H9 (cell line): Measurements from ENCODE around the gene MED10. TPM values are rescaled to one million over a fixed set of nuclear protein-coding genes. Genes with fewer than 3 reads are reported as not detected.

Experiments
- DNase-seq: peaks from one replicate; pipeline ENCODE4 v3.0.0-alpha.2; 2017
- H2AFZ ChIP-seq: one replicate; pipeline ENCODE4 v1.6.1; 2013; ENCODE audit warnings: mild to moderate bottlenecking, low read length, control low read depth, moderate library complexity
- H2AK5ac ChIP-seq: 2 replicates; pipeline ENCODE4 v1.6.1; 2013; ENCODE audit warnings: low read length, control low read depth, mixed read lengths; ENCODE audit not compliant: insufficient read length
- H2BK120ac ChIP-seq: one replicate; pipeline ENCODE4 v1.6.1; 2013; ENCODE audit warnings: low read depth, mild to moderate bottlenecking, low read length, control low read depth, inconsistent platforms; ENCODE audit not compliant: poor library complexity, severe bottlenecking
- H2BK12ac ChIP-seq: 2 replicates; pipeline ENCODE4 v1.6.1; 2013; ENCODE audit warnings: low read length, control low read depth, mixed read lengths, low read depth; ENCODE audit not compliant: insufficient read length
- H2BK15ac ChIP-seq: 2 replicates; pipeline ENCODE4 v1.6.1; 2013; ENCODE audit warnings: low read depth, low read length, control low read depth
- H2BK20ac ChIP-seq: one replicate; pipeline ENCODE4 v1.6.1; 2013; ENCODE audit warnings: low read depth, mild to moderate bottlenecking, low read length, control low read depth, inconsistent platforms; ENCODE audit not compliant: poor library complexity, severe bottlenecking
- H2BK5ac ChIP-seq: 2 replicates; pipeline ENCODE4 v1.6.1; 2013; ENCODE audit warnings: low read length, control low read depth, mixed read lengths; ENCODE audit not compliant: insufficient read length
- H3K14ac ChIP-seq: 2 replicates; pipeline ENCODE4 v1.6.1; 2013; ENCODE audit warnings: low read length, control low read depth; ENCODE audit not compliant: insufficient read depth
- H3K18ac ChIP-seq: 2 replicates; pipeline ENCODE4 v1.6.1; 2013; ENCODE audit warnings: low read depth, mild to moderate bottlenecking, mixed read lengths, low read length, control low read depth; ENCODE audit not compliant: insufficient read length
- H3K23ac ChIP-seq: 2 replicates; pipeline ENCODE4 v1.6.1; 2013; ENCODE audit warnings: low read length, control low read depth, mixed read lengths, low read depth; ENCODE audit not compliant: insufficient read length
- H3K23me2 ChIP-seq: 2 replicates; pipeline ENCODE4 v1.6.1; 2013; ENCODE audit warnings: low read depth, mild to moderate bottlenecking, mixed read lengths, low read length, control low read depth; ENCODE audit not compliant: insufficient read length, poor library complexity, severe bottlenecking
- H3K27ac ChIP-seq: 2 replicates; pipeline ENCODE4 v1.5.1; 2013; ENCODE audit warnings: low read length, control low read depth, mixed read lengths, low read depth; ENCODE audit not compliant: insufficient read length
- H3K27me3 ChIP-seq: 2 replicates; pipeline ENCODE4 v1.6.1; 2013; ENCODE audit warnings: low read length, control low read depth, inconsistent platforms; ENCODE audit not compliant: insufficient read depth
- H3K4ac ChIP-seq: 2 replicates; pipeline ENCODE4 v1.6.1; 2013; ENCODE audit warnings: low read depth, mild to moderate bottlenecking, control low read depth, inconsistent platforms, low read length, moderate library complexity
- H3K4me1 ChIP-seq: 2 replicates; pipeline ENCODE4 v1.6.1; 2013; ENCODE audit warnings: low read length, control low read depth, inconsistent platforms; ENCODE audit not compliant: insufficient read depth
- H3K4me2 ChIP-seq: 2 replicates; pipeline ENCODE4 v1.6.1; 2013; ENCODE audit warnings: low read length, control low read depth, mixed read lengths; ENCODE audit not compliant: insufficient read length, insufficient read depth
- H3K56ac ChIP-seq: 2 replicates; pipeline ENCODE4 v1.6.1; 2013; ENCODE audit warnings: low read depth, mild to moderate bottlenecking, mixed read lengths, low read length, control low read depth; ENCODE audit not compliant: insufficient read length
- H3K79me1 ChIP-seq: 2 replicates; pipeline ENCODE4 v1.6.1; 2013; ENCODE audit warnings: low read depth, mild to moderate bottlenecking, moderate library complexity, low read length, control low read depth, inconsistent platforms; ENCODE audit not compliant: insufficient read depth, poor library complexity, severe bottlenecking
- H3K79me2 ChIP-seq: 2 replicates; pipeline ENCODE4 v1.6.1; 2013; ENCODE audit warnings: low read length, control low read depth, inconsistent platforms; ENCODE audit not compliant: insufficient read depth
- H3K9ac ChIP-seq: 2 replicates; pipeline ENCODE4 v1.6.1; 2013; ENCODE audit warnings: low read length, control low read depth, mixed read lengths; ENCODE audit not compliant: insufficient read length; ENCODE audit errors: extremely low read depth
- H3K9me3 ChIP-seq: one replicate; pipeline ENCODE4 v1.6.1; 2013; ENCODE audit warnings: low read depth, low read length, inconsistent platforms; ENCODE audit not compliant: control insufficient read depth
- H3T11ph ChIP-seq: one replicate; pipeline ENCODE4 v1.6.1; 2013; ENCODE audit warnings: mild to moderate bottlenecking, low read length, control low read depth, inconsistent platforms
- H4K20me1 ChIP-seq: one replicate; pipeline ENCODE4 v1.6.1; 2013; ENCODE audit not compliant: control insufficient read depth, insufficient read length, insufficient read depth
- H4K5ac ChIP-seq: 2 replicates; pipeline ENCODE4 v1.6.1; 2013; ENCODE audit warnings: low read depth, mild to moderate bottlenecking, mixed read lengths, low read length, control low read depth; ENCODE audit not compliant: insufficient read length
- H4K8ac ChIP-seq: replicated peaks from 2 replicates; pipeline ENCODE4 v1.6.1; 2013; ENCODE audit warnings: low read length, control low read depth, mixed read lengths, low read depth; ENCODE audit not compliant: insufficient read length
- H4K91ac ChIP-seq: 2 replicates; pipeline ENCODE4 v1.6.1; 2013; ENCODE audit warnings: low read depth, mild to moderate bottlenecking, moderate library complexity, mixed read lengths, low read length, control low read depth; ENCODE audit not compliant: insufficient read length
- H3K27ac Mint-ChIP-seq, 3 experiments: 2 replicates in 2 of 3; 3 replicates in 1 of 3; pipeline ENCODE4 v1.8.0; 2020 to 2021; ENCODE audit warnings: mixed read lengths in 3 of 3, mild to moderate bottlenecking in 1 of 3, moderate library complexity in 1 of 3
- H3K27me3 Mint-ChIP-seq: 2 replicates; pipeline ENCODE4 v1.8.0; 2021; ENCODE audit warnings: low read depth, mild to moderate bottlenecking, moderate library complexity, mixed read lengths
- H3K36me3 Mint-ChIP-seq, 3 experiments: 2 replicates in 2 of 3; 3 replicates in 1 of 3; pipeline ENCODE4 v1.8.0; 2020 to 2021; ENCODE audit warnings: low read depth in 3 of 3, mixed read lengths in 3 of 3; ENCODE audit not compliant: insufficient read depth in 1 of 3
- H3K4me1 Mint-ChIP-seq, 2 experiments: 2 replicates each; pipeline ENCODE4 v1.8.0; 2020; ENCODE audit warnings: mixed read lengths in 2 of 2
- H3K4me3 Mint-ChIP-seq, 2 experiments: 2 replicates in 1 of 2; 3 replicates in 1 of 2; pipeline ENCODE4 v1.8.0; 2020 to 2021; ENCODE audit warnings: mild to moderate bottlenecking in 2 of 2, mixed read lengths in 2 of 2, moderate library complexity in 1 of 2
- H3K9me3 Mint-ChIP-seq, 2 experiments: 2 replicates in 1 of 2; 3 replicates in 1 of 2; pipeline ENCODE4 v1.8.0; 2020; ENCODE audit warnings: mild to moderate bottlenecking in 2 of 2, mixed read lengths in 2 of 2, moderate library complexity in 1 of 2
- WGBS: extraction: QIAGEN DNeasy Blood & Tissue Kit; methylation state at CpG from one replicate; pipeline ENCODE4 v1.1.7; 2013; ENCODE audit warnings: missing lambda C conversion rate, low lambda C conversion rate, mixed read lengths; ENCODE audit not compliant: insufficient read length; ENCODE audit errors: extremely low coverage; 5-methylcytosine and 5-hydroxymethylcytosine counted together
- total RNA-seq: library from RNA; stranded (reverse); gene quantifications from 2 replicates; pipeline ENCODE4 v1.2.1, GENCODE V29; 2021
- TF ChIP-seq, protein P1 (sequence below): fragments of 200-600 bp; sonication (generic); conservative IDR thresholded peaks from 3 replicates; pipeline ENCODE4 v1.8.0; 2021; ENCODE audit warnings: antibody characterized with exemption, mild to moderate bottlenecking

The MED10 gene
- total RNA-seq, 1 experiment from 2014 or later, result 35.3 TPM

DNA sequence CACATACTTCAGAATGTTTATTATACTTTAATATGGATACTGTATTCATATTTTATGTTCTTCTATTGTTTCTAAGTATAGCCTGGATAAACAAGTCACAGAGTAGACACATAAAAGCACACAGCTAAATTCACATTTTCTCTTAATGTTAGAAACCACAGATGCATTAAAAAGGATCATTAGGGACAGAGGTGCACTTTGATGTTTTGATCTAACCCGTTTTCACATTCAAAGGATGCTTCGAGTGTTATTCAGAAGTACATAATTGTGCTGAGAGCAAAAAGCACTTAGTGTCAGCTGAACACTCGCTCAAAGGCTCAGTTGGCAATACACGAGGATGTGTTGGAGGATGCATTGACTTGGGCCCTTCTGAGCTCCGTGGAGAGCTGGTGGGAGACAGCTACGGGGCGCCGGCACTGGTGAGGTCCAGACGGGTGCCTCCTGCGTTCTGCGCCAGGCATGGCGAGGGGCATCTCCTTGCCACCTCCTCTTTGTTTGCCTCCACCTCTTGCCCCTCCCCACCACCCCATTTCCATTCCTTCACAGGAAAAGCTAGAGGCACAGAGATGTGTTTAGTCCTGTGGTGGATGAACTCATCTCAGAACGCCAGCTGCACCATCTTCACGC, 35.5 kb downstream of the MED10 start:
- H3T11ph ChIP-seq, result no peak overlapping the region
- H3K18ac ChIP-seq, result no peak overlapping the region
- H3K14ac ChIP-seq, result no peak overlapping the region
- H2AK5ac ChIP-seq, result no peak overlapping the region
- Mint-ChIP-seq H3K36me3 (no peaks in the 10 kb centered on the region), H3K9me3 (no peaks in the 10 kb centered on the region), H3K27ac (no peak overlapping the region), H3K4me1 (no peaks in the 10 kb centered on the region), H3K27me3 (peaks cover 16% of the 10 kb centered on the region), H3K4me3 (no peak overlapping the region)
- TF ChIP-seq, protein P1, sequence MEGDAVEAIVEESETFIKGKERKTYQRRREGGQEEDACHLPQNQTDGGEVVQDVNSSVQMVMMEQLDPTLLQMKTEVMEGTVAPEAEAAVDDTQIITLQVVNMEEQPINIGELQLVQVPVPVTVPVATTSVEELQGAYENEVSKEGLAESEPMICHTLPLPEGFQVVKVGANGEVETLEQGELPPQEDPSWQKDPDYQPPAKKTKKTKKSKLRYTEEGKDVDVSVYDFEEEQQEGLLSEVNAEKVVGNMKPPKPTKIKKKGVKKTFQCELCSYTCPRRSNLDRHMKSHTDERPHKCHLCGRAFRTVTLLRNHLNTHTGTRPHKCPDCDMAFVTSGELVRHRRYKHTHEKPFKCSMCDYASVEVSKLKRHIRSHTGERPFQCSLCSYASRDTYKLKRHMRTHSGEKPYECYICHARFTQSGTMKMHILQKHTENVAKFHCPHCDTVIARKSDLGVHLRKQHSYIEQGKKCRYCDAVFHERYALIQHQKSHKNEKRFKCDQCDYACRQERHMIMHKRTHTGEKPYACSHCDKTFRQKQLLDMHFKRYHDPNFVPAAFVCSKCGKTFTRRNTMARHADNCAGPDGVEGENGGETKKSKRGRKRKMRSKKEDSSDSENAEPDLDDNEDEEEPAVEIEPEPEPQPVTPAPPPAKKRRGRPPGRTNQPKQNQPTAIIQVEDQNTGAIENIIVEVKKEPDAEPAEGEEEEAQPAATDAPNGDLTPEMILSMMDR, result no peak
- no peaks in the 10 kb centered on the region for H3K79me2 ChIP-seq
- H2BK15ac ChIP-seq, result no peak overlapping the region
- H3K4me2 ChIP-seq, result no peak overlapping the region
- no peaks in the 10 kb centered on the region for H3K27me3 ChIP-seq
- H4K20me1 ChIP-seq, result no peaks in the 10 kb centered on the region
- H4K5ac ChIP-seq, result no peak overlapping the region
- H3K56ac ChIP-seq, result no peak overlapping the region
- WGBS, result no CpG with 5 or more reads among the region's 14 CpGs
- DNase-seq, result no peak
- H2BK12ac ChIP-seq, result no peak overlapping the region
- no peak overlapping the region for H3K27ac ChIP-seq
- no peak overlapping the region for H2BK5ac ChIP-seq
- no peak overlapping the region for H4K91ac ChIP-seq
- no peaks in the 10 kb centered on the region for H3K23me2 ChIP-seq
- no peak overlapping the region for H3K23ac ChIP-seq
- H3K4me1 ChIP-seq, result no peaks in the 10 kb centered on the region
- H3K9me3 ChIP-seq, result no peaks in the 10 kb centered on the region
- H4K8ac ChIP-seq, result no peak overlapping the region
- no peak overlapping the region for H3K9ac ChIP-seq
- H3K79me1 ChIP-seq, result no peaks in the 10 kb centered on the region
- H3K4ac ChIP-seq, result no peak overlapping the region
- H2BK20ac ChIP-seq, result no peak overlapping the region
- H2AFZ ChIP-seq, result no peak overlapping the region
- H2BK120ac ChIP-seq, result no peak overlapping the region
